ENCODE results near the gene CAPN11. TPM values are rescaled to one million over a fixed set of nuclear protein-coding genes. Genes with fewer than 3 reads are reported as not detected.

The CAPN11 gene
- total and polyA plus RNA-seq, 2 donors (not counting 3 experiments of a cell fraction or from before 2014, with no cell fraction given): 1.4 to 1.7 TPM

DNA sequence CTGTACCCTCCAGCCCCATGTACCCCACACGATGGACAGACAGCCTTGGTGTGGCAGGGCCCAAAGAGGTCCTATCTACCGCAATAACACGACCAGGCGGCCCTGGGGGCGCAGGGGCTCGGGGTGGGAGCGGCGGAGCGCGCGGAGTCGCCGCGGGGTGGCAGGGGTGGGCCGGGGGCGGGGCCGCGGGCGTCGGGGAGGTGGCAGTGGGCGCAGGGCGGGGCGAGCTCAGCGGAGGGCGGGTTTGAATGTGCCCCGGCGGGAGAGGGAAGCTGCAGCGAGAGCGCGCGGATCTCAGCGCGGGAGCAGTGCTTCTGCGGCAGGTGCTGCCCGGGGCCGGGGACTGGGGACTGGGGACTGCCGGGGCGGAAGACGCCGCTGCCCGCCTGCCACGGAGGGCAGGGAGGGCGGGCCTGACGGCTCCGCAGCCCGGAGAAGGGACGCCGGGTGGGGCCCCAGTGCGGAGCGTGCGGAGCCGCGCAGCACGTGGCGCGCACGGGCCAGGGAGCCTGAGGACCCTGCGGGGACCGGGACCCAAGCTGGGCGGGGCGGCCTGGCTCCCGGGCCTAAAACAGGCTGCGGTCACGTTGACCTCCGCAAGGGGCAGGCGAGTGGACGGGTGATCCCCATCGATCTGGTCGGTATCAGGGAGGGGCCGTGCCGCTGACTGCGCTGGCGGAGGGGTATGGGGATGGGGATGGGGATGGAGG lies 64.9 kb downstream of the CAPN11 start, which contains the start of gene SLC29A1:
TSS of gene SLC29A1 (plus strand) at position 277 of the 710 bp plus-strand sequence. CDS start 3,719 bp downstream, outside the sequence.
- Histone ChIP-seq H3K4me1 (ENCODE audit: control insufficient read depth, extremely low read depth, insufficient read depth, low read length) (peaks cover 57% of the 10 kb centered on the region), H3K9me3 (replicated peaks; ENCODE audit: control insufficient read depth, insufficient read depth, low read length) (no peaks in the 10 kb centered on the region), H3K27me3 (ENCODE audit: control insufficient read depth in 2 of 2, insufficient read depth in 2 of 2, low read length in 2 of 2) (no peaks in the 10 kb centered on the region), H3K4me3 (replicated peaks in 1 of 3; ENCODE audit: insufficient read depth in 1 of 3, low read depth in 1 of 3, low read length in 3 of 3) (peak within 1 kb of the TSS; percentile 56 to 82 (median 72)), H3K9ac (replicated peaks; ENCODE audit: extremely low read depth, insufficient read depth, low read length) (peak within 1 kb of the TSS; percentile 63), H3K27ac (ENCODE audit: insufficient read depth, low read depth, low read length) (peak within 1 kb of the TSS; percentile 97), H4K20me1 (replicated peaks; ENCODE audit: control insufficient read depth, extremely low read depth, insufficient read depth, low read length) (no peaks in the 10 kb centered on the region), H3K79me2 (ENCODE audit: control insufficient read depth, insufficient read depth, low read length) (peaks cover 74% of the 10 kb centered on the region), H3K36me3 (ENCODE audit: control insufficient read depth in 2 of 2, extremely low read depth in 1 of 2, insufficient read depth in 2 of 2, low read length in 2 of 2) (peaks cover 0 to under 1% of the 10 kb centered on the region in 2 experiments), H3K9me1 (replicated peaks; ENCODE audit: control insufficient read depth, extremely low read depth, insufficient read depth, low read length) (no peaks in the 10 kb centered on the region), H3K4me2 (ENCODE audit: insufficient read depth, low read length) (peak within 1 kb of the TSS; percentile 86), H2AFZ (ENCODE audit: low read depth, low read length) (no peak within 1 kb of the TSS)
- ChIA-PET POLR2A (interaction anchor here (0.6 to 5.3 kb wide), 4 partner anchors 11 to 47 kb away, joined by 3 to 34 read pairs (median 4); partner anchors contain the start of gene HSP90AB1), CTCF (interaction anchor here (1.0 to 9.2 kb wide), 11 partner anchors 11 to 127 kb away, joined by 3 to 91 read pairs (median 7); partner anchors contain the start of gene HSP90AB1)
- TF ChIP-seq GATA2 (IDR thresholded peaks at IDR 0.05; ENCODE audit: insufficient read depth, insufficient read length, low read depth, low read length) (no peak), POLR2A (IDR thresholded peaks at IDR 0.05; ENCODE audit: low read depth, low read length) (peak; percentile 71), POLR2AphosphoS5 (IDR thresholded peaks at IDR 0.05; ENCODE audit: insufficient read depth, low read depth, low read length) (peak; percentile 78), MYC (IDR thresholded peaks at IDR 0.05; ENCODE audit: low read depth, low read length) (peak; percentile 43)
- TF ChIP-seq, protein P1, sequence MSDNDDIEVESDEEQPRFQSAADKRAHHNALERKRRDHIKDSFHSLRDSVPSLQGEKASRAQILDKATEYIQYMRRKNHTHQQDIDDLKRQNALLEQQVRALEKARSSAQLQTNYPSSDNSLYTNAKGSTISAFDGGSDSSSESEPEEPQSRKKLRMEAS (IDR thresholded peaks at IDR 0.05; ENCODE audit: insufficient read depth, insufficient read length): no peak
- TF ChIP-seq, protein P2, sequence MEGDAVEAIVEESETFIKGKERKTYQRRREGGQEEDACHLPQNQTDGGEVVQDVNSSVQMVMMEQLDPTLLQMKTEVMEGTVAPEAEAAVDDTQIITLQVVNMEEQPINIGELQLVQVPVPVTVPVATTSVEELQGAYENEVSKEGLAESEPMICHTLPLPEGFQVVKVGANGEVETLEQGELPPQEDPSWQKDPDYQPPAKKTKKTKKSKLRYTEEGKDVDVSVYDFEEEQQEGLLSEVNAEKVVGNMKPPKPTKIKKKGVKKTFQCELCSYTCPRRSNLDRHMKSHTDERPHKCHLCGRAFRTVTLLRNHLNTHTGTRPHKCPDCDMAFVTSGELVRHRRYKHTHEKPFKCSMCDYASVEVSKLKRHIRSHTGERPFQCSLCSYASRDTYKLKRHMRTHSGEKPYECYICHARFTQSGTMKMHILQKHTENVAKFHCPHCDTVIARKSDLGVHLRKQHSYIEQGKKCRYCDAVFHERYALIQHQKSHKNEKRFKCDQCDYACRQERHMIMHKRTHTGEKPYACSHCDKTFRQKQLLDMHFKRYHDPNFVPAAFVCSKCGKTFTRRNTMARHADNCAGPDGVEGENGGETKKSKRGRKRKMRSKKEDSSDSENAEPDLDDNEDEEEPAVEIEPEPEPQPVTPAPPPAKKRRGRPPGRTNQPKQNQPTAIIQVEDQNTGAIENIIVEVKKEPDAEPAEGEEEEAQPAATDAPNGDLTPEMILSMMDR (IDR thresholded peaks at IDR 0.05; ENCODE audit: extremely low read depth in 1 of 2, insufficient read depth in 1 of 2, low read depth in 1 of 2, low read length in 2 of 2): peak in 1 of 2 donors; percentile 30
- intact Hi-C loops (cut with micrococcal nuclease) (no loop called here), dilution Hi-C loops (cut with MboI; ENCODE audit: extremely low pct_ligation_motif_present, low sequenced_read_pairs) (no loop called here)
- no TSS peak for BruUV-seq (replicated peaks)
- peak; percentile 66 for DNase-seq (ENCODE audit: low read depth, low spot score)
- peak; percentile 38 for FAIRE-seq

Measured in endothelial cell of umbilical vein (primary cell).